HG03103 (cell line): ENCODE results near the gene ATP1B3.
"Not testable (repeated sequence)": the region's sequence is repeated elsewhere in the genome, so short reads cannot be mapped to it uniquely, and the experiment has no call there.

Experiments
- ATAC-seq: cut with Tn5 transposase; IDR thresholded peaks from one replicate; pipeline ENCODE4 v1.9.1; 2021; ENCODE audit warnings: low read depth; ENCODE audit not compliant: unreplicated experiment

Gene ATP1B3

DNA sequence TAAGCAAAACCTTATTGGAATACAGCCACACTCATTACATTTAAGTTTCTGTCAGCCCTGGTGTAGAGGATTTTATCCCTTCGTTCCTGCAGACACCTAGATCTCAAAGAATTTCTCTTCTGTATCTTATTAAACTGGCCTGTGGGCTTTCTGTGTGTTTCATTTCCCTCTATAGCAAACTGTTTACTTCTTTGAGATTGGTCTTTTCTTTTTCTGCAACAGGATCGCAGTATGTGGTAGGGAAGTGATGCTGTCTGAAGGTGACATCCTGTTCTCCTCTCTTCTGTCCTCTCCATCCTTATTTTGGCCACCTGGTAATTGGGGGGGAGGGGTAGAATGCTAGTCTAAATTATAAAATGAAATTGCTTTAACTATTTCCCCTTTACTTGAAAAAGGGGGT lies 25.5 kb downstream of the ATP1B3 start:
- ATAC-seq, result no peak

DNA sequence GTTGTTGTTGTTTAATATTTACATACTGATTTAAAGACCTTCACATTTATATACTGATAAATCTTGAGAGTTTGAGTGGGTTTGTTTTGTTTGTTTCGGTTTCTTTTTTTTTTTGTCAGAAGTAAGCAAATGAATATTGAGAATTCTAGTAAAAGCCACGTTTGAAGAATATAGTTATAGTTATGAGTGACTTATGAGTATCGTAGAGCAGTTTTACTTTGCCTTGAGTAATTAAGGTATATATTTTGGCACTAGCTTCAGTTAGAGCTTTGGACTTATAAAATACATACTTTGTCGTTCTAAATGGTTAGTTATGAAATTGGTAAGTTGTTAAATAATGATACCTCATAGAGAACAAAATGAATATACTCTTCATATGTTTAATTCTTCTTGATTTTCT lies 27.8 kb downstream of the ATP1B3 start:
- ATAC-seq, result no peak

- ATAC-seq, result no peak
Measured at GRCh38 chr3:141905129-141905528, 28.7 kb downstream of the ATP1B3 start.

- no peak for ATAC-seq
Measured at GRCh38 chr3:141909408-141909807, 33.0 kb downstream of the ATP1B3 start.

DNA sequence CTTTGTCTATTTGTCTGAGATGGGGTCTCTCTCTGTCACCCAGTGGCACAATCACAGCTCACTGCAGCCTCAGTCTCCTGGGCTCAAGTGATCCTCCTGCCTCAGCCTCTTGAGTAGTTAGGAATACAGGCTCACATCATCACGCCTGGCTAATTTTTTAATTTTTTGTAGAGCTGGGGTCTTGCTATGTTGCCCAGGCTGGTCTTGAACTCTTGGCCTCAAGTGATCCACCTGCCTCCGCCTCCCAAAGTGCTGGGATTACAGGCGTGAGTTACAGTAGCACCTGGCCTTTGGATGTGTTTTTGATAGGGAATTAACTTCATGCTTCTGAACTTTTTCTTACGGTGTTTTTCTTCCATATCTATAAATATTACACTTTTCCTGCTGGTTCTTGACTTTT lies 33.5 kb downstream of the ATP1B3 start:
- not testable (repeated sequence) for ATAC-seq

- ATAC-seq, result no peak
Measured at GRCh38 chr3:141913150-141913811, 36.8 kb downstream of the ATP1B3 start.

- no peak for ATAC-seq
Measured at GRCh38 chr3:141914311-141914710, 37.9 kb downstream of the ATP1B3 start.

DNA sequence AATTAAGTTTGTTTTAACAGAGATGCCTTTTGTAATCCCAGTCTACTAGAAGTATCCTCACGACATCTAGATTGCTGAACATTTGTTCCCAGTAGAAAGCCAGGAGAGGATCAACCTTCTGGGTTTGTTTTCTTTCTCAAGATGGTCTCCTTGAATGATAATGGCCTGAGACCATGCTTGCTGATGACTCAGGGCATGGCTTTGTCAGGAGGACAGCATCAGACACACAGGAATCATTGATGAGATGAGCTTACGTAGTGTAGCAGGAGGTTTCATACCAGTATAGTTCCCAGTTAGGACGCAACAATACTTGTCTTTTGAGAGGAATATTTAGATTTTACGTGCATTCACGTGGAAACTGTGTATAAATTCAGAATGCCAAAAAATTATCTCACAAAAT lies 38.6 kb downstream of the ATP1B3 start:
- no peak for ATAC-seq

- no peak for ATAC-seq
Measured at GRCh38 chr3:141915766-141916165, 39.3 kb downstream of the ATP1B3 start.

DNA sequence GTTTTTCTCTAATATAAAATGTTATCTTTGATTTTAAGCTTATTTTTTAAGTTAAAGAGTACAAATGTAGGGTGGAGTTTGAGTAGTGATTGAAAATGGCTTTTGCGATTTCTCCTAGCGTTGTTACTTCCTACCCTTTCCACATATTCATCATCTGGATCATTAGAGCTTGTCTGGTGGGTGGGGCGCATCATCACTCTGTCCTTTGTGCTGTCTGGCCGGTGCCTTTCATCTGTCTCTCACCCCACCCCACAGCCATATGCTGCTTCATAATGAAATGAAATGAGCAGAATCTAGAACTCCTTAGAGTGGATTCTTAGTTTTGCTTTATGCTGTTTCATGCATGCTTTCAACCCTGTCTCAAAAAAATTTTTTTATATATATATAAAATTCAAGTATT lies 44.3 kb downstream of the ATP1B3 start:
- no peak for ATAC-seq

DNA sequence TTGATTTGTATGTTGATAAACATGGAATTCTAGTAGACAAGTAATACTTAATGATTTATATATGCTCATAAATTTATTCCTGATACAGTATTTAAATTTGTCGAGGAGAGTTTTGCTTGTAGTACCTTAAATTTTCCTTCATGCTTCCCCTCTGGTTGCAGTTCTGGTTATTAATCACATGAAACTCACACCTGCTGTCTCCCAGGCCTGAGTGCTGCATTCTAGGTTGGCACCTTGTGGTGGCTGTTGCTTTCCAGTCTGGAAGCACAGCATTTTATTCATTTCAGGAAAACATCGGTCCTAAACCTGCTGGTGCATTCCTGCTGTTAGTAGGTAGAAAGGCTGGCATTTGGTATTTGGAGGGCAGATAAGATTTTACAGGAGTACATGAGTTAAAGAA lies 44.9 kb downstream of the ATP1B3 start:
- no peak for ATAC-seq

GRCh38 chr3:141925677-141926076 lies 49.2 kb downstream of the ATP1B3 start:
- not testable (repeated sequence) for ATAC-seq

DNA sequence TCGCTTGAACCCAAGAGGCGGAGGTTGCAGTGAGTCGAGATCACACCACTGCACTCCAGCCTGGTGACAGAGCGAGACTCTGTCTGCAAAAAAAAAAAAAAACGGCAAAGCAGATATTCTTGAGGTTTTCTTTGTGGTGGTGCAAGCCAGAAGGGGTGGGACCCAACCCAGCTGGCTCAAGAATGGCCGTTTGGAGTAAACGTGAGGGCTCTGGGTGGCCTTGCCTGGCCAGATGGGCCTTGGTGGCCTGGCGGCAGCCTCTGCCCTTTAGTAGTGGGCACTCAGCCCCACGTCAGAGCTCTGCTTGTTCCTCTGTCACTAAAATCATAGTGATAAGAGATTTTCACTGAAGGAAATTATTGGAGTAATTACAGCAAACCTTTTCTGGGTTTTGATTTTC lies 50.5 kb downstream of the ATP1B3 start:
- no peak for ATAC-seq

- no peak for ATAC-seq
Measured at GRCh38 chr3:141928631-141929270, 52.3 kb downstream of the ATP1B3 start.

- ATAC-seq, result no peak
Measured at GRCh38 chr3:141929341-141929995, 53.0 kb downstream of the ATP1B3 start.

DNA sequence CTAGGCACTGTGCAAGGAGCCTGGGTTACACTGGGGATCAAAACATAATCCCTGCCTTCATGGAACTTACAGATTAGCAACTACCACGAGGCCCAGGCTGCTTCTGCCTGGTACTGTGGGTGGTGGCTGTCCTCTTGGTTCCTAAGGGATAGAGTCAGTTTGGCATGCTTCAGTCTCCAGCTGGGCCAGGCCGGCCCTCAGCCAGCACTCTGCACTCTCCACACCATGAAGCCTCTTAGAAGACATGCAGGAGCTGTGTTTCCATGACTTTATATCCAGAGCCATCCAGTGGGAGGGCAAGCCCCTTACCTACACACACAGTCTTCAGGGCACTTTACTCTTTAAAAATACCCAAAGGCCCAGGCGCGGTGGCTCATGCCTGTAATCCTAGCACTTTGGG lies 54.4 kb downstream of the ATP1B3 start:
- ATAC-seq, result no peak

DNA sequence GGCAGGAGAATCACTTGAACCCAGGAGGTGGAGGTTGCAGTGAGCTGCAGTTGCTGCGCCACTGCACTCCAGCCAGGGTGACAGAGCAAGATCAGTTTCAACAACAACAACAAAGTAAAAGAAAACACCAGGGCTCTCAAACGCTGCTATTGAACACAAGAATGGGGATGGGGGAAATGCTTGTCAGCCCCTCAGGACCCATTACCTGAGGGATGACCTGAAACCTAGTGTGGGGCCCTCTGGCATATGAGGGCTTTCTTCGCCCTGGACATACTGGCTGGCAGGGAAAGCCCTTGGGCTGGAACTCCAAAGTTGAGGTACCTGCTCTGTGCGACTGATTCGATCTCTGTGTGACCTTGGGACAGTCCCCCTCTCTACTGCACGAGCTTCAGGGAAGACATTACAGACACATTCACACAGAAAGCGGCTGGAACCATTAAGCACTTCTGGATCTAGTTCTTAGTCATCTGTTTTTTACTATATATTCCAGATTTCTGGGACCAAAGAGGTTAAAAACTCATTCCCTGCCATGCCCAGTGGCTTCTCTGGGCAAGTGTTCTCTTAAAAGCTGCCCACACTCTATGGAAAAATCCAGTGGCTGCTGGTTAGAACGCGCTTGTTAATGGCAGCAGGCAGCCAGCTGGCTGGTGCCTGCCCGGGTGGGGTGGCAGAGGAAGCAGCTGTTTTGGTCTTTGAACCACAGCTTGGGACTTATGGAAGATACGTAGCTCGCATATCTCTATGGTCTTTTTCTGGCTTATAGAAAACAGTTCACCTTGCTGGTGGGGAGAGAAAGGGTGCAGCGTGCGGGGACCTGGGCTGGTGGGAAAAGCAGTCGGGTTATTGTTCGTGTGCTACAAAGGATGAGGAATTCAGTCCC lies 57.2 kb downstream of the ATP1B3 start:
- no peak for ATAC-seq

DNA sequence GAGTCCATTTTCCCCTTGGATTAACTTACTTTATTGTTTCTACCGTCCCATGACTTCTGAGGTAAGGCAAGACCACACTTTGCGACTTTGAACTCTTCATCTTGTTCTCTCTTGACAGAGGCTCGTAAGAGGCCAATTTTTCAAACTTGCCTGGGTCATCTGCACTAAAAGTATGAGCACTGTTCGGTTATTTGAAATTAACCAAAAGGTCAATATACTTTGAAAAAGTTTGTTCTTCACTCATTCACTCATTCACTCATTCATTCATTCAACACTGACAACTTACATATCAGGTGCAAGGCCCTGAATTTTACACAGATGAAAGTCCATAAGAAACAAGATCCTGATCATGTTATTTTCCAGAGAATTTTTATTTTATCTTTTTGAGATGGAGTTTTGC lies 57.9 kb downstream of the ATP1B3 start:
- ATAC-seq, result no peak

DNA sequence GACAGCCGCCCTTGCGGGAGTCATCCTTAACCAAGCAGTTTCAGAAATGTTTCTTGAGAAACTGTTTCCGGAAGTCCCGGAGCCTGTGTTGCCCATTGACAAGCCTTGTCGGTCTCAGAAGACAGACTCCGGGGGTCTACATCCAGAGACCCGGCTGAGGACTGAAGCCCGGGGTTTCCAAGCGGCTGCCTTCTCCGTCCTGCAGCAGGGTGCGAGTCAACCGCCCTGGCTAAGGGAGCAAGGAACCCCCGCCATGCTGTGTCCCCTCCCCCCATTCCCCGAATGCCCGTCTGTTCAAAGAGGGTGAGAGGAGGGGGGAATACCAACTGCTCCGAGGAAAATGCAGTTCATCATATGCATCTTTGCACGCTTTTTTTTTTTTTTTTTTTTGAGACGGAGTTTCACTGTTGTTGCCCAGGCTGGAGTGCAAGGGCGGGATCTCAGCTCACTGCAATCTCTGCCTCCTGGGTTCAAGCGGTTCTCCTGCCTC lies 61.6 kb downstream of the ATP1B3 start:
- no peak for ATAC-seq

DNA sequence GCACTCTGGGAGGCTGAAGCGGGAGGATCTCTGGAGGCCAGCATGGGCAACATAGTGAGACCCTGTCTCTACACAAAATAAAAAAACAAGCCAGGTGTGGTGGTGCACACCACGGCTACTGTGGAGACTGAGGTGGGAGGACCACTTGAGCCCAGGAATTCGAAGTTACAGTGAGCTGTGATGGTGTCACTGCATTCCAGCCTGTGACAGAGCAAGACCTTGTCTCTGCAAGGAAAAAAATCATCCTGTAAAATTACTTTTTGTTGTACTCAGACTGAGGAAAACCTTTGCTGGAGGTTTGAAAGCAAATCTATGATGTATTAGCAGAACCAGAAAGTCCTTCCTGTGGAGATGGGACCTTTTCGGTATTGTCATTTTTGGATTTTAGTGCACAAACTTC lies 63.3 kb downstream of the ATP1B3 start:
- no peak for ATAC-seq

GRCh38 chr3:141940194-141940776 lies 63.8 kb downstream of the ATP1B3 start:
- ATAC-seq, result no peak
